ENCODE measurements around the gene SEL1L3. TPM values are rescaled to one million over a fixed set of nuclear protein-coding genes. Genes with fewer than 3 reads are reported as not detected.
A peak's percentile ranks its signal among the peaks of the same experiment; 100 is the strongest.

The SEL1L3 gene
- total RNA-seq, 1 donor, result 6.0 TPM

GRCh38 chr4:25704516-25704915, 158.3 kb downstream of the SEL1L3 start:
- no peak for DNase-seq (ENCODE audit: low read depth)
- no peak for TF ChIP-seq CTCF (IDR thresholded peaks at IDR 0.05; ENCODE audit: insufficient read depth, low read depth, low read length)

GRCh38 chr4:25703731-25704388, 158.9 kb downstream of the SEL1L3 start:
- no peak for TF ChIP-seq CTCF (IDR thresholded peaks at IDR 0.05; ENCODE audit: insufficient read depth, low read depth, low read length)
- no peak for DNase-seq (ENCODE audit: low read depth)
- H3K4me3 ChIP-seq (ENCODE audit: low read depth, low read length), result no peak overlapping the region

More at GRCh38 chr4:25704516-25704915, 158.3 kb downstream of the SEL1L3 start:
- H3K4me3 ChIP-seq (ENCODE audit: low read depth, low read length), result no peak overlapping the region

- peak; percentile 3 for DNase-seq (ENCODE audit: low read depth)
- no peak overlapping the region for H3K4me3 ChIP-seq (ENCODE audit: low read depth, low read length)
- no peak for TF ChIP-seq CTCF (IDR thresholded peaks at IDR 0.05; ENCODE audit: insufficient read depth, low read depth, low read length)
Measured at GRCh38 chr4:25702848-25703247, 159.9 kb downstream of the SEL1L3 start.

GRCh38 chr4:25700661-25701060, 162.1 kb downstream of the SEL1L3 start:
- H3K4me3 ChIP-seq (ENCODE audit: low read depth, low read length), result no peak overlapping the region
- TF ChIP-seq CTCF (IDR thresholded peaks at IDR 0.05; ENCODE audit: insufficient read depth, low read depth, low read length), result no peak
- DNase-seq (ENCODE audit: low read depth), result no peak

GRCh38 chr4:25697516-25697915, 165.3 kb downstream of the SEL1L3 start:
- no peak overlapping the region for H3K4me3 ChIP-seq (ENCODE audit: low read depth, low read length)
- TF ChIP-seq CTCF (IDR thresholded peaks at IDR 0.05; ENCODE audit: insufficient read depth, low read depth, low read length), result no peak
- no peak for DNase-seq (ENCODE audit: low read depth)

Small RNA genes within 50 kb of the gene (small RNA-seq; reads per million reads assigned to genes)
- gene MTND4LP22, result not detected

Other genes starting within 250 kb of the SEL1L3 start
- not detected in 2 replicates for gene SLC34A2, start 207.1 kb downstream of the SEL1L3 start, total RNA-seq
- gene SMIM20, start 51.2 kb upstream of the SEL1L3 start, total RNA-seq, result 23.3 and 24.2 TPM in 2 replicates